Keratinocyte (primary cell): ENCODE data around the gene AGA.

Experiments used
- CTCF ChIP-seq, 3 experiments: IDR thresholded peaks in 1 of 3; conservative IDR thresholded peaks in 1 of 3; optimal IDR thresholded peaks in 1 of 3; 2 replicates in 2 of 3; 3 replicates in 1 of 3; pipeline versions ENCODE3 to v1.5.1; 2011; ENCODE audit warnings: low read length in 3 of 3, mild to moderate bottlenecking in 3 of 3, moderate library complexity in 2 of 3, control low read depth in 1 of 3, inconsistent platforms in 1 of 3; ENCODE audit not compliant: insufficient read depth in 2 of 3; ENCODE audit errors: extremely low read depth in 1 of 3
- EZH2 ChIP-seq: IDR thresholded peaks from one replicate; pipeline ENCODE4 v1.6.1; 2012; ENCODE audit warnings: inconsistent platforms, mild to moderate bottlenecking, low read length, moderate library complexity

- TF ChIP-seq CTCF (optimal IDR thresholded peaks at IDR 0.05 in 1 of 3, IDR thresholded peaks at IDR 0.05 in 1 of 3, conservative IDR thresholded peaks at IDR 0.05 in 1 of 3; ENCODE audit: extremely low read depth in 1 of 3, insufficient read depth in 2 of 3, low read length in 3 of 3) (no peak), EZH2 (no peak)
Measured at GRCh38 chr4:177411996-177412395, 30.2 kb downstream of the AGA start.
